ENCODE results near the gene IL16. TPM values are rescaled to one million over a fixed set of nuclear protein-coding genes. Genes with fewer than 3 reads are reported as not detected.

The IL16 gene
- total and polyA plus RNA-seq, 7 experiments from 2014 or later: 125 to 547 (median 319) TPM

DNA sequence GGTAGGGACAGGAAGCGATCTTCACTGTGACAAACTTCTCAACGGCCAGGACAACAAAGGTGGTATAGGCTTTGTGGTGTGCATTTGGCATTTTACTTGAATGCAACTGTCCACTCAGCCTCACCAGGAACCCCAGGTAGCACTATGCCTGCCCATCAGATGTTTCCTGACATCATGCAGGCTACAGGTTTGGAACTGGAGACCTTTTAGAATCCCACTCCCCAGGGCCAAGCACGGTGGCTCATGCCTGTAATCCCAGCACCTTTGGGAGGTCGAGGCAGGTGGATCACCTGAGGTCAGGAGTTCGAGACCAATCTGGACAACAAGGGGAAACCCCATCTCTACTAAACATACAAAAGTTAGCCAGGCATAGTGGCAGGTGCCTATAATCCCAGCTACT is 117.7 kb downstream of the IL16 start:
- H3K36me3 Mint-ChIP-seq: peaks cover 24 to 73% (median 47%) of the 10 kb centered on the region in 5 donors
- H3K4me3 Mint-ChIP-seq: peak overlapping the region in 6 of 10 donors; percentile 34 to 64 (median 58)
- no peak for ATAC-seq
- Histone ChIP-seq H3K4me1 (ENCODE audit: control insufficient read depth in 2 of 2, insufficient read depth in 2 of 2, low read length in 2 of 2) (peaks cover 18 to 55% of the 10 kb centered on the region in 2 donors), H3K27me3 (ENCODE audit: control insufficient read depth in 2 of 2, insufficient read depth in 2 of 2, low read length in 2 of 2) (no peaks in the 10 kb centered on the region), H3K27ac (ENCODE audit: low read depth, low read length) (peak overlapping the region; percentile 65), H3K4me3 (ENCODE audit: low read length) (no peak overlapping the region), H3K9me3 (ENCODE audit: control insufficient read depth in 2 of 3, low read length in 3 of 3) (no peaks in the 10 kb centered on the region), H3K36me3 (ENCODE audit: control insufficient read depth in 2 of 3, insufficient read depth in 3 of 3, low read length in 3 of 3) (peaks cover 0 to 63% (median 11%) of the 10 kb centered on the region in 3 experiments)
- DNase-seq: no peak
- H3K9me3 Mint-ChIP-seq: peaks cover 0 to 2% (median 0%) of the 10 kb centered on the region in 11 donors
- H3K4me1 Mint-ChIP-seq: peaks cover 56 to 99% (median 92%) of the 10 kb centered on the region in 7 donors
- intact Hi-C loops (cut with micrococcal nuclease): no loop called here
- CTCF ChIA-PET: interaction anchor here (1.5 kb wide), 1 partner anchor 48 kb away, joined by 3 read pairs; no protein-coding TSS in a partner anchor
- H3K27ac Mint-ChIP-seq: peak overlapping the region in 8 of 9 donors; percentile 85 to 98 (median 92)
- H3K27me3 Mint-ChIP-seq: no peaks in the 10 kb centered on the region
- POLR2A ChIA-PET: interaction anchor here (0.8 to 7.8 kb wide), 8 partner anchors 9 to 44 kb away, joined by 3 to 149 read pairs (median 4); partner anchors contain the start of gene STARD5

DNA sequence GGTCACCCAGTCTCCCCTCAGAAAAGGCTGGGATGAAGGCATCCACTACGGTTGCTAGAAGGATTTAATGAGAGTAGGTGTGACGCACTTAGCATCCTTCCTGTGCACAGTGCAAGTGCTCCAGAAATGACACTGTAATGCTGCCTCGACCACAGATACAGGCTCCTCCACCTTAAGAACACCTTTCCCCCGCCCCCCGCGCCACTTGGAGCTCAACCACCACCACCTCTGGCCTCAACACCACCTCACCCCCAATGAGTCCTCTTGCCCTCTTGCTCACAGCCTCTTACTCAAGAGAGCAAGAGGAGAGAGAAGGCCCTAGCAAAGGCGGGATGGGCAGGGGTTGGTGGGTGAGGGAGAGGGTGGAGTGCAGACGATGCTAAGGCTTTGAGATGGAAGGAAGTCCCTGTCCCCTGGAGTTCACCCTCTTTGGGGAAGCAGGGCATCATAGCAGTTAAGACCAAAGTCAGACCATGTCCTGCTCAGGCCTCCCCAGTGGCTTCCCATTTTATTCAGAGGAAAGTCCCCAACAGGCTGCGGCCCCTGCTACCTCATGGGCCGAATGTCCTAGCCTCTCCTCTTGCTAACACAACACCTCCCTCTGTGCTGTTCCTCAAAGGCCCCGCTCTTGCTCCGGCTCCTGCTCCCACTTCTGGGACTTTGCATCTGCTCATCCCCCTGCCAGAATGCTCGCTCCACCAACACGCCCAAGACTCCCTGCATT is 118.9 kb downstream of the IL16 start:
- POLR2A ChIA-PET: interaction anchor here (0.8 to 7.8 kb wide), 6 partner anchors 8 to 37 kb away, joined by 3 to 149 read pairs (median 4); partner anchors contain the start of gene STARD5
- H3K27me3 ChIP-seq (ENCODE audit: control insufficient read depth in 2 of 2, insufficient read depth in 2 of 2, low read length in 2 of 2): no peaks in the 10 kb centered on the region
- H3K27ac ChIP-seq (ENCODE audit: low read depth, low read length): peak overlapping the region; percentile 64
- peaks cover 0 to 2% (median 0%) of the 10 kb centered on the region in 11 donors for H3K9me3 Mint-ChIP-seq
- H3K9me3 ChIP-seq (ENCODE audit: control insufficient read depth in 2 of 3, low read length in 3 of 3): no peaks in the 10 kb centered on the region
- intact Hi-C loops (cut with micrococcal nuclease): loop anchor here in 1 of 2 donors (1.0 kb wide), 1 partner anchor 11 kb away; no protein-coding TSS in a partner anchor
- CTCF ChIA-PET: interaction anchor here (0.9 kb wide), 1 partner anchor 10 kb away, joined by 3 read pairs; no protein-coding TSS in a partner anchor
- no peak overlapping the region for H3K4me3 ChIP-seq (ENCODE audit: low read length)
- ATAC-seq (peak; percentile 21), DNase-seq (no peak)
- H3K27me3 Mint-ChIP-seq: no peaks in the 10 kb centered on the region
- H3K4me3 Mint-ChIP-seq: peak overlapping the region in 8 of 10 donors; percentile 5 to 67 (median 34)
- H3K36me3 ChIP-seq (ENCODE audit: control insufficient read depth in 2 of 3, insufficient read depth in 3 of 3, low read length in 3 of 3): peaks cover 0 to 60% (median 5%) of the 10 kb centered on the region in 3 experiments
- H3K4me1 ChIP-seq (ENCODE audit: control insufficient read depth in 2 of 2, insufficient read depth in 2 of 2, low read length in 2 of 2): peaks cover 18 to 43% of the 10 kb centered on the region in 2 donors
- peak overlapping the region; percentile 47 to 98 (median 88) for H3K27ac Mint-ChIP-seq
- peaks cover 21 to 61% (median 34%) of the 10 kb centered on the region in 5 donors for H3K36me3 Mint-ChIP-seq
- H3K4me1 Mint-ChIP-seq: peaks cover 45 to 98% (median 91%) of the 10 kb centered on the region in 7 donors

DNA sequence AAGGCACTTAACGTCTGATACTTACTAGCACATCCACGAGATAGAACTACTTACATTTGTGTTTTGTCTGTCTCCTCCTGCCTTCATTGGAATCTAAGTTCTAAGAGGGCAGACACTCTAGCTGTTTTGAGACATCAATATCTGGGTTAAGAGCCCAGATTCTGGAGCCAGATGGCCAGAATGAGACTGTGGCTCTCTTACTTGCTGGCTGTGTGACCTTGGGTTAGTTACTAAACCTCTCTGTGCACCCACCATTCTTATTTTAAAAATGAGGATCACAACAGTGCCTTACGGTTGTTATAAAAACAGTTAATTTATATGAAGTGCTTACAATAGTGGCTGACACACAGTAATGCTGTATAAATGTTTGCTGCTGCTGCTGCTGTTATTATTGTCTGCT is 119.6 kb downstream of the IL16 start:
- intact Hi-C loops (cut with micrococcal nuclease): no loop called here
- H3K36me3 ChIP-seq (ENCODE audit: control insufficient read depth in 2 of 3, insufficient read depth in 3 of 3, low read length in 3 of 3): peaks cover 0 to 58% (median 0%) of the 10 kb centered on the region in 3 experiments
- Mint-ChIP-seq H3K36me3 (peaks cover 19 to 54% (median 28%) of the 10 kb centered on the region in 5 donors), H3K27me3 (no peaks in the 10 kb centered on the region), H3K27ac (peak overlapping the region; percentile 47 to 98 (median 88)), H3K4me1 (peaks cover 39 to 91% (median 85%) of the 10 kb centered on the region in 7 donors), H3K4me3 (peak overlapping the region in 7 of 10 donors; percentile 5 to 67 (median 35)), H3K9me3 (peaks cover 0 to 2% (median 0%) of the 10 kb centered on the region in 11 donors)
- peaks cover 18 to 37% of the 10 kb centered on the region in 2 donors for H3K4me1 ChIP-seq (ENCODE audit: control insufficient read depth in 2 of 2, insufficient read depth in 2 of 2, low read length in 2 of 2)
- no peaks in the 10 kb centered on the region for H3K9me3 ChIP-seq (ENCODE audit: control insufficient read depth in 2 of 3, low read length in 3 of 3)
- POLR2A ChIA-PET: interaction anchor here (1.2 to 7.8 kb wide), 3 partner anchors 11 to 47 kb away, joined by 3 to 149 read pairs (median 15); no protein-coding TSS in a partner anchor
- CTCF ChIA-PET: no interaction called here
- peak overlapping the region; percentile 64 for H3K27ac ChIP-seq (ENCODE audit: low read depth, low read length)
- no peak for DNase-seq
- no peaks in the 10 kb centered on the region for H3K27me3 ChIP-seq (ENCODE audit: control insufficient read depth in 2 of 2, insufficient read depth in 2 of 2, low read length in 2 of 2)
- ATAC-seq: no peak
- no peak overlapping the region for H3K4me3 ChIP-seq (ENCODE audit: low read length)

DNA sequence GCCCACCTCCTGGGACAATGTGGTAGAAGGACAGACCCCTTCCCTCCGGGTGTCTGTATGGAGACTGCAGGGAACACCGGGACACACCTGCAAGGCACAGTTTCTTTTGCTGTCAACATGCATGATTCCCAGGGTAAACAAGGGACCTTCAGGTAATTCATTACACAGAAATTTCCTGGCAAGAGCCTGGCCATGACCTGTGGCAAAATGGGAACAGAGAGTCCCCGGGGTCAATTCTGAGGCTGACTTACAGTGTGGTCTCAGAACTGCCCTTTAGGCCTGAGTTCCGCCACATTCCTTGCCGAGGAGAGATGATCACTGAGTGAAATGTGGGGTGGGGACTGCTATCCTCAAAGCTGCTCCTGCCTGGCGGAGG is 121.0 kb downstream of the IL16 start:
- ChIA-PET CTCF (interaction anchor here (0.5 kb wide), 1 partner anchor 8 kb away, joined by 3 read pairs; no protein-coding TSS in a partner anchor), POLR2A (interaction anchor here (1.0 to 7.8 kb wide), 6 partner anchors 8 to 49 kb away, joined by 3 to 149 read pairs (median 6); no protein-coding TSS in a partner anchor)
- Histone ChIP-seq H3K27me3 (ENCODE audit: control insufficient read depth in 2 of 2, insufficient read depth in 2 of 2, low read length in 2 of 2) (no peaks in the 10 kb centered on the region), H3K36me3 (ENCODE audit: control insufficient read depth in 2 of 3, insufficient read depth in 3 of 3, low read length in 3 of 3) (peaks cover 0 to 57% (median 0%) of the 10 kb centered on the region in 3 experiments), H3K27ac (ENCODE audit: low read depth, low read length) (peak overlapping the region; percentile 38), H3K4me1 (ENCODE audit: control insufficient read depth in 2 of 2, insufficient read depth in 2 of 2, low read length in 2 of 2) (peaks cover 18 to 29% of the 10 kb centered on the region in 2 donors), H3K9me3 (ENCODE audit: control insufficient read depth in 2 of 3, low read length in 3 of 3) (no peaks in the 10 kb centered on the region), H3K4me3 (ENCODE audit: low read length) (no peak overlapping the region)
- DNase-seq (no peak), ATAC-seq (no peak)
- H3K9me3 Mint-ChIP-seq: peaks cover 0 to 2% (median 0%) of the 10 kb centered on the region in 11 donors
- H3K27ac Mint-ChIP-seq: peak overlapping the region in 8 of 9 donors; percentile 38 to 95 (median 84)
- no peaks in the 10 kb centered on the region for H3K27me3 Mint-ChIP-seq
- no peak overlapping the region for H3K4me3 Mint-ChIP-seq
- intact Hi-C loops (cut with micrococcal nuclease): no loop called here
- peaks cover 35 to 88% (median 77%) of the 10 kb centered on the region in 7 donors for H3K4me1 Mint-ChIP-seq
- peaks cover 8 to 41% (median 16%) of the 10 kb centered on the region in 5 donors for H3K36me3 Mint-ChIP-seq

DNA sequence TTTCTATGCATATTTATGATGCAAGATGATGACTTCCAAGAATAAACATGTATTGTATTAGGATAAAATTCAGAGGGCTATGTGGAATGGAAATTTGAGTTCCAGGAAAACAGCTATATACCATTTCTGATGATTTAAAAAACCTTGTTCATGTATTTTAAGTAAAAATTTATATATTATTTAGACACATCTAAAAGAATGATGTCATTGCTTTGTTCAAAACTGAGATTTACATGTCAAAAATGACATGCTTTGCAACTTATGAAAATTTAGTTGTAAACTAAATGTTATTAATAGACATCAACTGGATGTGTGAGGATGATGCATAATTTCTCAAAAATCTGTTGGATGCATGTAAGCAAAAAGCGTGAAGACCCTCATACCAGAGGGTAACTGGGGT is 125.0 kb downstream of the IL16 start:
- Mint-ChIP-seq H3K27me3 (no peaks in the 10 kb centered on the region), H3K9me3 (no peaks in the 10 kb centered on the region), H3K27ac (peak overlapping the region in 6 of 9 donors; percentile 31 to 90 (median 70)), H3K4me3 (peak overlapping the region in 3 of 10 donors; percentile 23 to 97 (median 31)), H3K4me1 (peaks cover 28 to 76% (median 66%) of the 10 kb centered on the region in 7 donors), H3K36me3 (peaks cover under 1 to 16% (median 7%) of the 10 kb centered on the region in 5 donors)
- ATAC-seq: no peak
- peaks cover 0 to 38% (median 0%) of the 10 kb centered on the region in 3 experiments for H3K36me3 ChIP-seq (ENCODE audit: control insufficient read depth in 2 of 3, insufficient read depth in 3 of 3, low read length in 3 of 3)
- H3K4me3 ChIP-seq (ENCODE audit: low read length): no peak overlapping the region
- no peak overlapping the region for H3K27ac ChIP-seq (ENCODE audit: low read depth, low read length)
- peaks cover 5 to 20% of the 10 kb centered on the region in 2 donors for H3K4me1 ChIP-seq (ENCODE audit: control insufficient read depth in 2 of 2, insufficient read depth in 2 of 2, low read length in 2 of 2)
- intact Hi-C loops (cut with micrococcal nuclease): loop anchor here (5.0 kb wide), 5 partner anchors 44 to 1169 kb away; partner anchors contain the start of genes FAH (in 1 of the 2) and MEX3B (in 1 of the 2)
- no peak for DNase-seq
- no peaks in the 10 kb centered on the region for H3K9me3 ChIP-seq (ENCODE audit: control insufficient read depth in 2 of 3, low read length in 3 of 3)
- ChIA-PET CTCF (interaction anchor here (1.2 kb wide), 1 partner anchor 55 kb away, joined by 3 read pairs; no protein-coding TSS in a partner anchor), POLR2A (interaction anchor here (1.2 to 16.9 kb wide), 5 partner anchors 10 to 47 kb away, joined by 4 to 480 read pairs (median 4); no protein-coding TSS in a partner anchor)
- H3K27me3 ChIP-seq (ENCODE audit: control insufficient read depth in 2 of 2, insufficient read depth in 2 of 2, low read length in 2 of 2): no peaks in the 10 kb centered on the region

DNA sequence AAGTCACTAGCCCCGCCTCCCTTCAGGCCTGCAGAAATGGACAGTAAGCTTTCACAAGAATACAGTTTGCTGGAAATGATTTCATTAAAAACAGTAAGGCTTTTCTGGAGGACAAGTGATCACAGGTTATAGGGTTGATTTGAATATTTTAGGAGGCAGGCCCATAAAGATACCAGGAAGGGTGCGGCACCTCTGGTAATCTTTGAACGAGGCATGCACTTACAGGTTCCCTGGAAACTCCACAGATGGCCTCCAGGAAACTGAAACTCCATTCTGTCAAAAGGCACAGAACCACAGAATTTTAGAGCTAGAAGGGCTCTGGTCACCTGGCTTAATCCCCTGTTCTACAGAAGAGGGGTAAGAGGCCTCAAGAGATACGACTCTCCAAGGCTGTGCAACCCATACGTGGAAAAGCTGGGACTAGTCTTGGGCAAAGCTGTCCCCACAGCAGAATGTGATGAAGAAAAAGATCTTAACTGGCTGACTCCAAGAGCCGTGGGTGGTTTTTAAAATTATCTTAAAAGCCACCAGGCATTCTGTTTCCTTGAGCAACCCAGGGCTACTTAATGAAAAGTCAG is 126.1 kb downstream of the IL16 start:
- Histone ChIP-seq H3K36me3 (ENCODE audit: control insufficient read depth in 2 of 3, insufficient read depth in 3 of 3, low read length in 3 of 3) (peaks cover 0 to 27% (median 0%) of the 10 kb centered on the region in 3 experiments), H3K27ac (ENCODE audit: low read depth, low read length) (peak overlapping the region; percentile 51), H3K4me1 (ENCODE audit: control insufficient read depth in 2 of 2, insufficient read depth in 2 of 2, low read length in 2 of 2) (peaks cover 5 to 20% of the 10 kb centered on the region in 2 donors), H3K4me3 (ENCODE audit: low read length) (peak overlapping the region; percentile 13), H3K9me3 (ENCODE audit: control insufficient read depth in 2 of 3, low read length in 3 of 3) (no peaks in the 10 kb centered on the region), H3K27me3 (ENCODE audit: control insufficient read depth in 2 of 2, insufficient read depth in 2 of 2, low read length in 2 of 2) (no peaks in the 10 kb centered on the region)
- Mint-ChIP-seq H3K36me3 (peaks cover 0 to 11% (median 6%) of the 10 kb centered on the region in 5 donors), H3K4me3 (peak overlapping the region; percentile 56 to 97 (median 72)), H3K4me1 (peaks cover 31 to 77% (median 70%) of the 10 kb centered on the region in 7 donors), H3K27ac (peak overlapping the region in 8 of 9 donors; percentile 5 to 90 (median 81)), H3K9me3 (no peaks in the 10 kb centered on the region), H3K27me3 (no peaks in the 10 kb centered on the region)
- intact Hi-C loops (cut with micrococcal nuclease): loop anchor here (5.0 kb wide), 5 partner anchors 45 to 1170 kb away; partner anchors contain the start of genes FAH (in 1 of the 2) and MEX3B (in 1 of the 2)
- ChIA-PET CTCF (interaction anchor here (1.2 kb wide), 1 partner anchor 56 kb away, joined by 3 read pairs; no protein-coding TSS in a partner anchor), POLR2A (interaction anchor here (0.9 to 16.9 kb wide), 5 partner anchors 9 to 72 kb away, joined by 3 to 480 read pairs (median 4); no protein-coding TSS in a partner anchor)
- DNase-seq: no peak
- no peak for ATAC-seq
